Osteocyte (in vitro differentiated cells): ENCODE data around the gene CLK4. TPM values are rescaled to one million over a fixed set of nuclear protein-coding genes. Genes with fewer than 3 reads are reported as not detected.

ENCODE experiments used
- DNase-seq: peaks from one replicate; pipeline ENCODE4 v3.0.0; 2021; ENCODE audit warnings: mixed read lengths; ENCODE audit not compliant: unreplicated experiment; ENCODE audit errors: extremely low spot score
- H3K27ac Mint-ChIP-seq: one replicate; pipeline ENCODE4 v1.8.0; 2021; ENCODE audit warnings: mild to moderate bottlenecking, mixed read lengths; ENCODE audit not compliant: unreplicated experiment
- H3K27me3 Mint-ChIP-seq: one replicate; pipeline ENCODE4 v1.8.0; 2021; ENCODE audit warnings: mixed read lengths; ENCODE audit not compliant: unreplicated experiment
- H3K36me3 Mint-ChIP-seq: one replicate; pipeline ENCODE4 v1.8.0; 2021; ENCODE audit warnings: mixed read lengths; ENCODE audit not compliant: unreplicated experiment
- H3K4me1 Mint-ChIP-seq: one replicate; pipeline ENCODE4 v1.8.0; 2021; ENCODE audit warnings: mixed read lengths; ENCODE audit not compliant: unreplicated experiment
- H3K4me3 Mint-ChIP-seq: one replicate; pipeline ENCODE4 v1.8.0; 2021; ENCODE audit warnings: mild to moderate bottlenecking, moderate library complexity, mixed read lengths; ENCODE audit not compliant: unreplicated experiment
- H3K9me3 Mint-ChIP-seq: one replicate; pipeline ENCODE4 v1.8.0; 2021; ENCODE audit warnings: mixed read lengths; ENCODE audit not compliant: unreplicated experiment
- CTCF ChIP-seq: fragments of 200-600 bp; sonication (generic); IDR thresholded peaks from 2 replicates; pipeline ENCODE4 v1.5.0; 2021; ENCODE audit warnings: antibody characterized with exemption, mild to moderate bottlenecking, moderate library complexity
- total RNA-seq: library from RNA; stranded (reverse); gene quantifications from 2 replicates; pipeline ENCODE4 v1.2.1, GENCODE V29; 2021

Gene CLK4
- total RNA-seq, 1 donor from 2014 or later: 30.0 TPM

GRCh38 chr5:178671602-178672144 is 44.8 kb upstream of the CLK4 start:
- H3K36me3 Mint-ChIP-seq: no peaks in the 10 kb centered on the region
- no peak overlapping the region for H3K27ac Mint-ChIP-seq
- H3K4me3 Mint-ChIP-seq: no peak overlapping the region
- no peak for DNase-seq
- H3K4me1 Mint-ChIP-seq: peaks cover 7% of the 10 kb centered on the region
- no peak for TF ChIP-seq CTCF
- peaks cover 37% of the 10 kb centered on the region for H3K9me3 Mint-ChIP-seq
- no peaks in the 10 kb centered on the region for H3K27me3 Mint-ChIP-seq

GRCh38 chr5:178670351-178670885 is 43.6 kb upstream of the CLK4 start:
- Mint-ChIP-seq H3K9me3 (peaks cover 37% of the 10 kb centered on the region), H3K36me3 (no peaks in the 10 kb centered on the region), H3K4me1 (peaks cover 7% of the 10 kb centered on the region), H3K27me3 (no peaks in the 10 kb centered on the region), H3K4me3 (no peak overlapping the region), H3K27ac (no peak overlapping the region)
- DNase-seq: no peak
- TF ChIP-seq CTCF: no peak

- DNase-seq: no peak
- no peak overlapping the region for H3K27ac Mint-ChIP-seq
- no peaks in the 10 kb centered on the region for H3K27me3 Mint-ChIP-seq
- peaks cover 31% of the 10 kb centered on the region for H3K9me3 Mint-ChIP-seq
- no peak for TF ChIP-seq CTCF
- no peaks in the 10 kb centered on the region for H3K4me1 Mint-ChIP-seq
- no peaks in the 10 kb centered on the region for H3K36me3 Mint-ChIP-seq
- no peak overlapping the region for H3K4me3 Mint-ChIP-seq
Observed at GRCh38 chr5:178668579-178668978, 41.7 kb upstream of the CLK4 start.

GRCh38 chr5:178667688-178668087 is 40.8 kb upstream of the CLK4 start:
- Mint-ChIP-seq H3K4me1 (no peaks in the 10 kb centered on the region), H3K36me3 (no peaks in the 10 kb centered on the region), H3K27me3 (no peaks in the 10 kb centered on the region), H3K27ac (no peak overlapping the region), H3K9me3 (peaks cover 30% of the 10 kb centered on the region), H3K4me3 (no peak overlapping the region)
- no peak for DNase-seq
- TF ChIP-seq CTCF: no peak

GRCh38 chr5:178667101-178667500 is 40.3 kb upstream of the CLK4 start:
- Mint-ChIP-seq H3K4me1 (no peaks in the 10 kb centered on the region), H3K4me3 (no peak overlapping the region), H3K27ac (no peak overlapping the region), H3K9me3 (peaks cover 28% of the 10 kb centered on the region), H3K36me3 (no peaks in the 10 kb centered on the region), H3K27me3 (no peaks in the 10 kb centered on the region)
- no peak for DNase-seq
- no peak for TF ChIP-seq CTCF
